ENCODE results near the gene HLA-DOB.
A peak's percentile ranks its signal among the peaks of the same experiment; 100 is the strongest.

The HLA-DOB gene

DNA sequence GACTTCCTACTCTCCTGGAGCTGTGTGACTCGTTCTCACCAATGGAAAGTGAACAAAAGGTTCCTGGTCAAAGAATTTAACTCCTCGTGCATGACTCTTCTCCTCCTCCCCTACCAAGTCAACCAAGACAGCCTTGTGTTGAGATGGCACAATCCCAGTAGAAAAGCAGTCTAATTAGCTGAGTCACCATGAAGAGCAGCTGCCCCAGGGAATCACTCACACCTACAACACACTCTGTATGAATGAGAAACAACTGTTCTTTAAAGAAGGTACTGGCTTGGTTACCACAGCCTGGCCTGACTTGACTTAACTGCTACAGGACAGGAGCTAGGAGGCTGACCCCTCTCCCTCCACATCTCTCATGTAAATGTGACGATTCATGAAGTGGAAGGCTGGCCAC lies 2.9 kb upstream of the HLA-DOB start:
- Histone ChIP-seq H3K4me3 (ENCODE audit: insufficient read depth in 1 of 2, low read depth in 1 of 2, low read length in 2 of 2) (no peak overlapping the region), H3K4me1 (ENCODE audit: control insufficient read depth, insufficient read depth, low read depth, low read length) (peaks cover 5% of the 10 kb centered on the region), H2BK15ac (ENCODE audit: low read depth, poor library complexity, severe bottlenecking) (no peak overlapping the region), H2BK5ac (ENCODE audit: low read depth, low read length, poor library complexity, severe bottlenecking) (no peak overlapping the region), H3K27ac (ENCODE audit: low read length, poor library complexity, severe bottlenecking) (no peak overlapping the region), H3K14ac (ENCODE audit: low read length in 2 of 2) (no peak overlapping the region), H4K8ac (ENCODE audit: low read length) (no peak overlapping the region), H3K79me1 (replicated peaks; ENCODE audit: low read length, poor library complexity, severe bottlenecking) (no peaks in the 10 kb centered on the region), H3K4ac (ENCODE audit: low read depth in 1 of 2, low read length in 2 of 2) (no peak overlapping the region), H3K18ac (ENCODE audit: low read depth in 1 of 2, low read length in 2 of 2) (peak overlapping the region in 1 of 2 experiments; percentile 15), H4K91ac (ENCODE audit: low read length) (no peak overlapping the region), H3K23ac (ENCODE audit: low read length in 2 of 2) (no peak overlapping the region), H3K9ac (ENCODE audit: low read length) (no peak overlapping the region), H3K27me3 (ENCODE audit: control insufficient read depth in 1 of 2, insufficient read depth in 1 of 2, low read length in 2 of 2) (no peaks in the 10 kb centered on the region), H3K4me2 (ENCODE audit: low read length, poor library complexity, severe bottlenecking) (no peak overlapping the region), H2AFZ (ENCODE audit: low read depth, low read length) (no peak overlapping the region), H3K9me3 (ENCODE audit: control insufficient read depth, low read length) (no peaks in the 10 kb centered on the region), H3K36me3 (ENCODE audit: control insufficient read depth in 1 of 2, insufficient read depth in 2 of 2, low read depth in 1 of 2, low read length in 2 of 2) (no peaks in the 10 kb centered on the region), H2BK12ac (ENCODE audit: low read length in 2 of 2) (no peak overlapping the region), H2BK120ac (ENCODE audit: low read depth, low read length) (no peak overlapping the region), H2AK5ac (ENCODE audit: low read length, severe bottlenecking) (no peak overlapping the region)
- DNase-seq = peak; percentile 62
- WGBS = 66% methylated on average over 3 of the region's 3 CpGs

DNA sequence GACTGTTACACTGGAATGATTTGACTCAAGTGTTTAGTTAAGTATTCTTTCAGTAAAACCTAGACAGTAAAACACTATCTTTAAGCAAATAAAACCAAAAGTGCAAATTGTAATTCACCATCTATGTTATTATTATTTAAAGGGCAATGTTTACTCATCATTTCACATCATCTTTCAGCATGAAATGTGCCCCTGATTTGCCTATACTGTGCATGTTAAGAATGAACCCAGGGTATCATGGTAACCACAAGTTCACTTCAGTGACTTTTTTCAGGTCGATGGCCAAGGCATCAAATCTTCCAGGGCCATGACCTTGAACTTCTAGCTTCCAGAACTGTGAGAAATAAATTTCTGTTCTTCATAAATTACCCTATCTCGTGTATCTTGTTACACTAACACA lies 2.1 kb upstream of the HLA-DOB start:
- 86% methylated on average over 1 of the region's 2 CpGs for WGBS
- Histone ChIP-seq H2BK12ac (ENCODE audit: low read length in 2 of 2) (no peak overlapping the region), H3K4me2 (ENCODE audit: low read length, poor library complexity, severe bottlenecking) (no peak overlapping the region), H3K36me3 (ENCODE audit: control insufficient read depth in 1 of 2, insufficient read depth in 2 of 2, low read depth in 1 of 2, low read length in 2 of 2) (no peaks in the 10 kb centered on the region), H2BK120ac (ENCODE audit: low read depth, low read length) (no peak overlapping the region), H3K27ac (ENCODE audit: low read length, poor library complexity, severe bottlenecking) (no peak overlapping the region), H3K14ac (ENCODE audit: low read length in 2 of 2) (no peak overlapping the region), H3K27me3 (ENCODE audit: control insufficient read depth in 1 of 2, insufficient read depth in 1 of 2, low read length in 2 of 2) (no peaks in the 10 kb centered on the region), H3K79me1 (replicated peaks; ENCODE audit: low read length, poor library complexity, severe bottlenecking) (no peaks in the 10 kb centered on the region), H3K9ac (ENCODE audit: low read length) (no peak overlapping the region), H3K4me3 (ENCODE audit: insufficient read depth in 1 of 2, low read depth in 1 of 2, low read length in 2 of 2) (no peak overlapping the region), H2AK5ac (ENCODE audit: low read length, severe bottlenecking) (no peak overlapping the region), H3K18ac (ENCODE audit: low read depth in 1 of 2, low read length in 2 of 2) (no peak overlapping the region), H4K91ac (ENCODE audit: low read length) (no peak overlapping the region), H4K8ac (ENCODE audit: low read length) (no peak overlapping the region), H2BK5ac (ENCODE audit: low read depth, low read length, poor library complexity, severe bottlenecking) (no peak overlapping the region), H3K4ac (ENCODE audit: low read depth in 1 of 2, low read length in 2 of 2) (no peak overlapping the region), H3K9me3 (ENCODE audit: control insufficient read depth, low read length) (no peaks in the 10 kb centered on the region), H3K4me1 (ENCODE audit: control insufficient read depth, insufficient read depth, low read depth, low read length) (peaks cover 5% of the 10 kb centered on the region), H2BK15ac (ENCODE audit: low read depth, poor library complexity, severe bottlenecking) (no peak overlapping the region), H2AFZ (ENCODE audit: low read depth, low read length) (no peak overlapping the region), H3K23ac (ENCODE audit: low read length in 2 of 2) (no peak overlapping the region)
- DNase-seq = no peak

DNA sequence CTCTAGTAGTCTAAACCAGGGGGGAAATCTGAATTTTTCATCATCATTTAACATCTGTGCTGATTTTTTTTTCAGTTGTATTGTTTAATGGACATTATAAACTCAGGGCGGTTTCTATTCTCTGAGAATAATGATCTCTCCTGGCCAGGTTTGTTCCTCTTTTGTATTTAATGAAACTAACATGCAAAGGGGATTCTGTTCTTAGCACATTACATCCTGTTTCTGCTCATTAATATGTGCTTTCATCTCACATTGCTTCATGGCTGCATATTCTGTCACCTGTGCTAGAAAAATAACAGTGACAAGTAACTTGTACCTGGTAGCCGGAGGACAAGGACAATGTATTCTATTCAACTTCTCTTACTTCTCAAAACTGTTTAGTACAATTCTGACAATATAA lies 806 bp downstream of the HLA-DOB start:
- H2BK120ac ChIP-seq (ENCODE audit: low read depth, low read length) = no peak overlapping the region
- no peak overlapping the region for H2BK12ac ChIP-seq (ENCODE audit: low read length in 2 of 2)
- H3K79me1 ChIP-seq (replicated peaks; ENCODE audit: low read length, poor library complexity, severe bottlenecking) = no peaks in the 10 kb centered on the region
- no peak overlapping the region for H3K4ac ChIP-seq (ENCODE audit: low read depth in 1 of 2, low read length in 2 of 2)
- H3K4me3 ChIP-seq (ENCODE audit: insufficient read depth in 1 of 2, low read depth in 1 of 2, low read length in 2 of 2) = no peak overlapping the region
- H3K18ac ChIP-seq (ENCODE audit: low read depth in 1 of 2, low read length in 2 of 2) = no peak overlapping the region
- WGBS = no CpG with 5 or more reads among the region's 2 CpGs
- no peak overlapping the region for H2AK5ac ChIP-seq (ENCODE audit: low read length, severe bottlenecking)
- no peak for DNase-seq
- no peak overlapping the region for H4K91ac ChIP-seq (ENCODE audit: low read length)
- H3K9me3 ChIP-seq (ENCODE audit: control insufficient read depth, low read length) = no peaks in the 10 kb centered on the region
- no peak overlapping the region for H3K14ac ChIP-seq (ENCODE audit: low read length in 2 of 2)
- no peak overlapping the region for H2AFZ ChIP-seq (ENCODE audit: low read depth, low read length)
- H3K4me2 ChIP-seq (ENCODE audit: low read length, poor library complexity, severe bottlenecking) = no peak overlapping the region
- peaks cover 5% of the 10 kb centered on the region for H3K4me1 ChIP-seq (ENCODE audit: control insufficient read depth, insufficient read depth, low read depth, low read length)
- H3K23ac ChIP-seq (ENCODE audit: low read length in 2 of 2) = no peak overlapping the region
- no peak overlapping the region for H3K27ac ChIP-seq (ENCODE audit: low read length, poor library complexity, severe bottlenecking)
- no peak overlapping the region for H2BK15ac ChIP-seq (ENCODE audit: low read depth, poor library complexity, severe bottlenecking)
- H2BK5ac ChIP-seq (ENCODE audit: low read depth, low read length, poor library complexity, severe bottlenecking) = no peak overlapping the region
- no peak overlapping the region for H4K8ac ChIP-seq (ENCODE audit: low read length)
- peaks cover 16 to 17% of the 10 kb centered on the region in 2 experiments for H3K27me3 ChIP-seq (ENCODE audit: control insufficient read depth in 1 of 2, insufficient read depth in 1 of 2, low read length in 2 of 2)
- H3K9ac ChIP-seq (ENCODE audit: low read length) = no peak overlapping the region
- no peaks in the 10 kb centered on the region for H3K36me3 ChIP-seq (ENCODE audit: control insufficient read depth in 1 of 2, insufficient read depth in 2 of 2, low read depth in 1 of 2, low read length in 2 of 2)

DNA sequence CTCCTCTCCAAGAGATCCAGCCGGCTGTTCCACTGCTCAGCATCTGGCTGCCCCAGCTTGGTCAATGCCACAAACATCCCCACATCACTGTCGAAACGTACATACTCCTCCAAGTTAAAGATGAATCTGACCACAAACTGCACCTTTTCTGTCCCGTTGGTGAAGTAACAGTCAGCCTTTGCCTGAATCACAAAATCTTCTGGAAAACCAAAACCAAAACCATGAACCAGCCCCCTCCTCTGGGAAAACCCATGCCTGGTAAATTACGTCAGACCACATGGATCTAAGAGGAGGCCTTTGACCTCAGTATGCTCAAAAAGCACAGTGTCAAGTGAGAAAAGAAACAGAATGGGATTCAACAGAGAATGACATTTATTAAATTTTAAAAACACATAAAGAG lies 1.7 kb downstream of the HLA-DOB start:
- Histone ChIP-seq H3K14ac (ENCODE audit: low read length in 2 of 2) (peak overlapping the region in 1 of 2 experiments; percentile 31), H4K8ac (ENCODE audit: low read length) (no peak overlapping the region), H3K18ac (ENCODE audit: low read depth in 1 of 2, low read length in 2 of 2) (no peak overlapping the region), H3K9ac (ENCODE audit: low read length) (peak overlapping the region; percentile 12), H2BK5ac (ENCODE audit: low read depth, low read length, poor library complexity, severe bottlenecking) (no peak overlapping the region), H2AFZ (ENCODE audit: low read depth, low read length) (peak overlapping the region; percentile 51), H3K4me1 (ENCODE audit: control insufficient read depth, insufficient read depth, low read depth, low read length) (peaks cover 5% of the 10 kb centered on the region), H3K27ac (ENCODE audit: low read length, poor library complexity, severe bottlenecking) (no peak overlapping the region), H2BK15ac (ENCODE audit: low read depth, poor library complexity, severe bottlenecking) (no peak overlapping the region), H3K79me1 (replicated peaks; ENCODE audit: low read length, poor library complexity, severe bottlenecking) (no peaks in the 10 kb centered on the region), H3K4ac (ENCODE audit: low read depth in 1 of 2, low read length in 2 of 2) (peak overlapping the region in 1 of 2 experiments; percentile 15), H2BK12ac (ENCODE audit: low read length in 2 of 2) (no peak overlapping the region), H3K36me3 (ENCODE audit: control insufficient read depth in 1 of 2, insufficient read depth in 2 of 2, low read depth in 1 of 2, low read length in 2 of 2) (no peaks in the 10 kb centered on the region), H3K9me3 (ENCODE audit: control insufficient read depth, low read length) (no peaks in the 10 kb centered on the region), H3K4me3 (ENCODE audit: insufficient read depth in 1 of 2, low read depth in 1 of 2, low read length in 2 of 2) (peak overlapping the region in 1 of 2 experiments; percentile 50), H3K27me3 (ENCODE audit: control insufficient read depth in 1 of 2, insufficient read depth in 1 of 2, low read length in 2 of 2) (peaks cover 16 to 21% of the 10 kb centered on the region in 2 experiments), H2AK5ac (ENCODE audit: low read length, severe bottlenecking) (no peak overlapping the region), H4K91ac (ENCODE audit: low read length) (no peak overlapping the region), H3K4me2 (ENCODE audit: low read length, poor library complexity, severe bottlenecking) (no peak overlapping the region), H2BK120ac (ENCODE audit: low read depth, low read length) (no peak overlapping the region), H3K23ac (ENCODE audit: low read length in 2 of 2) (peak overlapping the region in 1 of 2 experiments; percentile 40)
- WGBS = 65% methylated on average over 5 of the region's 5 CpGs
- peak; percentile 64 for DNase-seq

Measured in mesenchymal stem cell (in vitro differentiated cells and primary cell).